GM12873 (cell line): ENCODE measurements around the gene PLXNA4.

Experiments used
- TF ChIP-seq, protein P1 (sequence below): IDR thresholded peaks from 2 replicates; pipeline ENCODE4 v1.5.1; 2012; ENCODE audit warnings: low read depth, mild to moderate bottlenecking, moderate library complexity, low read length, control low read depth; ENCODE audit not compliant: insufficient read depth; ENCODE audit errors: missing control alignments

Gene PLXNA4

DNA sequence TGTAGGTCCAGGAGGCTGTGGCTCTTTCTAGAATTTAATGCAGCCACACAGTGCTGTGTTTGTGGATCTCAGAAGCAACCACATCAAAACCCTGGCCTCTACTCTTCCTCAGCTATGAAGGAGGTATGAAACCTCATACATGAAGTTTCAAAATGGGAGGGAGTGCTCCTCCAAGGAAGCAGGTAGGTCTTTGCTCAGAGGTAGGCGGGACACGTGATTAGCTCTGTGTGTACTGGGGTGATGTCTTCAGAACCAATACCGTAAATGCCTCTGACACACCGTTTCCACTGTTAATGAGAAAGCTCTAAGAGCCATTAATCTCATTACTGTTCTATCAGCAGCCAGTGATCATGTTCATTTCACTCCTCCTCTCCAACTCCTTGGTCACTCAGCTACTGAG is 126.1 kb downstream of the PLXNA4 start:
- TF ChIP-seq, protein P1, sequence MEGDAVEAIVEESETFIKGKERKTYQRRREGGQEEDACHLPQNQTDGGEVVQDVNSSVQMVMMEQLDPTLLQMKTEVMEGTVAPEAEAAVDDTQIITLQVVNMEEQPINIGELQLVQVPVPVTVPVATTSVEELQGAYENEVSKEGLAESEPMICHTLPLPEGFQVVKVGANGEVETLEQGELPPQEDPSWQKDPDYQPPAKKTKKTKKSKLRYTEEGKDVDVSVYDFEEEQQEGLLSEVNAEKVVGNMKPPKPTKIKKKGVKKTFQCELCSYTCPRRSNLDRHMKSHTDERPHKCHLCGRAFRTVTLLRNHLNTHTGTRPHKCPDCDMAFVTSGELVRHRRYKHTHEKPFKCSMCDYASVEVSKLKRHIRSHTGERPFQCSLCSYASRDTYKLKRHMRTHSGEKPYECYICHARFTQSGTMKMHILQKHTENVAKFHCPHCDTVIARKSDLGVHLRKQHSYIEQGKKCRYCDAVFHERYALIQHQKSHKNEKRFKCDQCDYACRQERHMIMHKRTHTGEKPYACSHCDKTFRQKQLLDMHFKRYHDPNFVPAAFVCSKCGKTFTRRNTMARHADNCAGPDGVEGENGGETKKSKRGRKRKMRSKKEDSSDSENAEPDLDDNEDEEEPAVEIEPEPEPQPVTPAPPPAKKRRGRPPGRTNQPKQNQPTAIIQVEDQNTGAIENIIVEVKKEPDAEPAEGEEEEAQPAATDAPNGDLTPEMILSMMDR: no peak

DNA sequence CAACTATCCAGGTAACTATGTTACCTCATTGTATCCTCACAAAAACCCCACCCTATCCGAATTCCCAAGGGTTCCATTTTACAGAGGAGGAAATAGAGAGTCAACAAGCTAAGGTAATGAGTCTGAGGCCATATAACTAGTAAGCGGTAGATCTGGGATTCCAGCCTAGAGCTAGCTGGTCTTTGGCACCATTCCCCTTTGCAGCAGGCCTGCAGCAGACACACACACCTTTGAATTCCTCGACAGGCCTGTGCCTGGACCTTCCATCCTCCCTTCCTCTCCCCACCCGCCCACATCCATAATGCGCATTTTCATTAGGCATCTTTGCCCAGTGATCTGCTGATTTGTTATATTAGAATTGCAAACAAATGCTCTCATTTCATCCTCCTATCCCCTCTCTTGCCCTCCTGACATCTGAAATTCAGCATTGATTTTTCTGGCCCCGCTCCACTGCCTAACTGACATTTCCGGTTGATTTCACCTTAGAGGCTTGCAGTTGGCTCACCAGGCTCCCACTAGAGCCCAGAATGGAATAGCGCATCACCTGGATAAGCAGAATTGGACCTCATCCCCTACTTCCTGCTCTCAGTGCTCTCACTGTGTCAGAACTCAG is 129.5 kb downstream of the PLXNA4 start:
- TF ChIP-seq, protein P1: no peak

DNA sequence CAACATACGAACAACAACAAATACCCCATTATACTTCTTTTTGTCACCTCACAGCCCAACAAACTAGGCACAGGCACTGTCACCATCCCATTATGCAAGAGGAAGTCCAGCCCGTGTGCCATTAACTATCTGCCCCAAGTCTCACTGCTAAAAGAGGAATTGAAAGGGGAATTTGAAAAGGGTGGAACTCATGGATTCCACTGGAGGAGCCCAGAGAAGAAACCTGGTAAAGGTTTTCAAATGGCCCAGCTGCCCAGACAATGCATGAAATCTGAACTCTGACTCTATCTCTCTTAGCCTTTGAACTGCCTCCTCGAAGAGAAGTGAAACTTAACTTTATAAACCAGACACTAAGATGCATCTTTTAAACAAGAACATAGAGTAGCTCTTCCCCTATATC is 130.0 kb downstream of the PLXNA4 start:
- TF ChIP-seq, protein P1: no peak

DNA sequence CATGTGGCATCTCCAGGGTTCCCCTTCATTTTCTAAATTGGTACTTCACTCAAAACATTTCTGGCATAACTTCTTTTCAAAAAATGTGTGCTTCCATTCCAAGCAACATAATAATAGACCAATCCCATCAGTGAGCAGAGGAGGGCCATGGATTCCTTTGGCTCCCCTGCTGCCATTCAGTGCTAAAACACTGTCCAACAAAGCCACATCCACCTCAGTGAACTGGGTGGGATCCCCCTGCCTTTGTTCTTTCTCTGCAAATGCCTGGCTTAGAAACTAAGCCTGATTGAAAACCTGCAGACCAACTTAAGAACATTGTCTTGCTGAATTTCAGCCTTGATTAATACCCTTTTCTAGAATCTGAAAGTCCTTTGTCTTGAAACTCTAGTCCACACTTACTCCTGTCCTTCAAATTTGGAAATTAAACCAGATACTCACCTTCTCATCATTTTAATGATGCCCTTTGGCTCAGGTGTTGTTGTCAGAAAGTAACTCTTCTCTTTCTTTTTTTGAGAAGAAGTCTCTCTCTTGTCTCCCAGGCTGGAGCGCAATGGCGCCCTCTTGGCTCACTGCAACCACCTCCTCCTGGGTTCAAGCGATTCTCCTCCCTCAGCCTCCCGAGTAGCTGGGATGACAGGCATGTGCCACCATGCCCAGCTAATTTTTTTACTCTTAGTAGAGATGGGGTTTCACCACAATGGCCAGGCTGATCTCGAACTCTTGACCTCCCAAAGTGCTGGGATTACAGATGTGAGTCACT is 132.3 kb downstream of the PLXNA4 start:
- TF ChIP-seq, protein P1: no peak

DNA sequence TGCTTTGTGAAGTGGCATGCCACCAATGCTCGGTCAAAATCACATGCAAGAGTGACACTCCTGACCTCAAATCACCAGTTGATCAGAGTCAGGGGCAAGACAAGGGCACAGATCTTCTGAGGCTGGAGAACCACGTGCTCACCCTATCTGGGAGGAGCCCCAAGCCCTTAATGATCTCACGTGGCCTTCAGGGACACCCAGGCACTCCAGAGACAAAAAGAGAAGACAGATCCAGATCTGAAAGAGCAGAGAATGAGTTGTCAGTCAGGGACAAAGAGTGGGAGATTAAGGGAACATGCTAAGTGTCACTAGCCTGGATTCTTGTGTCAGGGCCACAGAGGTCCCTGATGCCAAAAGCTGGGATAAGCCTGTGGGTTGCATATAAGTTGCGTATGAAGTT is 134.3 kb downstream of the PLXNA4 start:
- TF ChIP-seq, protein P1: no peak

DNA sequence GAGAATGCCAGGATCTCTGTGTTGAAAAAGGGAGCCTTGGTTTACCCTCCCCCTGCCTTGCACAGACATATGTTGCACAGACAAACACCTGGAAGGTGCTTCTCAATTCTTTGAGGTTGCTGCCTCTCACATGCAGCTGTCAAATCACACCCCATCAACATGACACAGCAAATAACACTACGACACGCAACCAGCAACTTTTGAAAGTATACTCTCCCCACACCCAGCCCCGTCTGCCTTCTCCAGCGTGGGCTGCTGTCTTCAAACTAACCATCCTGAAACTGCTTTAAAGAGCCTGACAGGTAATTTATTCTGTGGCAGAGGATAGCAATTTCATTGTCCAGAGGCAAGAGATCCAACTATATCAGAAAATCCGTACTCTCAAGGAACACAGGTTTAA is 136.1 kb downstream of the PLXNA4 start:
- TF ChIP-seq, protein P1: no peak

DNA sequence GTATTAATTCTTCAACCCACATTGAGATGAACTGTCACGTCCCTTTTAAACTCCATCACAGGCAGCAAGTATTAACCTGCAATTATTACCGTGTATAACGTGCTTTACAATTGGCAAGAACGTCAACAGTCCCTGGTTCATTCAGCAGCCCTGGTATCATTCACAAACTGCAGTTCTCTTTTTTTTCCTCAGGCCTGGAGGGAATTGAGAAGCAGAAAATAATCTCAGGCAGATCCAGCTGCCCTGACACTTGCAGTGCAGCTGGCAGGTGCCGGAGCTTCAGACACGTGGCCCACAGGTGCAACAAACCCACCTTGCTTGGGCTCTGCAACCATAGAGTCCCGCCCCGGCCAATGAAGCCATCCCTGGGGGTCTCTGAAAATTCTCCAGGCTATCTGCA is 137.3 kb downstream of the PLXNA4 start:
- TF ChIP-seq, protein P1: no peak
